ENCODE data around the gene LRRC59. TPM values are rescaled to one million over a fixed set of nuclear protein-coding genes. Genes with fewer than 3 reads are reported as not detected.
A peak's percentile ranks its signal among the peaks of the same experiment; 100 is the strongest.
"Not testable (repeated sequence)": the region's sequence is repeated elsewhere in the genome, so short reads cannot be mapped to it uniquely, and the experiment has no call there.

Gene LRRC59
- total RNA-seq, 1 donor from 2014 or later, result 33.6 TPM

DNA sequence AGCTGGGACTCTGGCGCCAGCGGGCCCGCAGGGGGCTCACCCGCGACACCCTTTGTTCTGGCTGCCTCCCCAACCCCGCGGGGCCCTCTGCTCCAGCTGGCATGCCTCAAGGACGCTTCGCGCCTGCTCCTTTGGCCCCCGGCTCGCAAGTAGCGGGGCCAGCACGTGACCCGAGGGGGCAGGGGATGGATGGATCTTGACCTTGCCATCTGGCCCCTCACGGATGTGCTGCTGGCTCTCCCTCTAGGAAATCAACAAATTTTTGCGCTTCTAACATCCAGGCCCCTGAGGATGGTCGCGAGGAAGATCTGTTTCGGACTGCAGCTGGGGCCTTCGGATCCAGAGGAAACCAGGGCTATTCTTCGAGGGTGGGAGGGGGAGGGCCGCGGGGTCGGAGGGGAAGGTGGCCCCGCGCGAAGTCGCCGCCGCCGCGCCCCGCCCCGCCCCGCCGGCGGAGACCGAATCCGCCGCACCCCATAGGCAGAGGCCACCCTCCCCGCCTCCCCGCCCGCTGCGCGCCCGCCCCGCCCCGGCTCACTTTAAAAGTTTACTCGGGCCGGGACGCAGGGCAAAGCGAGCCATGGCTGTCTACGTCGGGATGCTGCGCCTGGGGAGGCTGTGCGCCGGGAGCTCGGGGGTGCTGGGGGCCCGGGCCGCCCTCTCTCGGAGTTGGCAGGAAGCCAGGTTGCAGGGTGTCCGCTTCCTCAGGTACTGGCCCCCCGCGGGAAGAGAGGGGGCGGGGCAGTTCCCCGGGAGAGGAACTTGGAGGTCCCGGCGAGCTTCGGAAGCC lies 28.6 kb upstream of the LRRC59 start, which contains the start of gene ACSF2:
Gene ACSF2 (plus strand): TSS at position 537 of the 790 bp plus-strand sequence. CDS start 44 bp downstream, at position 581.
- intact Hi-C loops (cut with DNase I), result no loop called here
- ATAC-seq (peak; percentile 80), DNase-seq (ENCODE audit: low spot score) (peak; percentile 84)

DNA sequence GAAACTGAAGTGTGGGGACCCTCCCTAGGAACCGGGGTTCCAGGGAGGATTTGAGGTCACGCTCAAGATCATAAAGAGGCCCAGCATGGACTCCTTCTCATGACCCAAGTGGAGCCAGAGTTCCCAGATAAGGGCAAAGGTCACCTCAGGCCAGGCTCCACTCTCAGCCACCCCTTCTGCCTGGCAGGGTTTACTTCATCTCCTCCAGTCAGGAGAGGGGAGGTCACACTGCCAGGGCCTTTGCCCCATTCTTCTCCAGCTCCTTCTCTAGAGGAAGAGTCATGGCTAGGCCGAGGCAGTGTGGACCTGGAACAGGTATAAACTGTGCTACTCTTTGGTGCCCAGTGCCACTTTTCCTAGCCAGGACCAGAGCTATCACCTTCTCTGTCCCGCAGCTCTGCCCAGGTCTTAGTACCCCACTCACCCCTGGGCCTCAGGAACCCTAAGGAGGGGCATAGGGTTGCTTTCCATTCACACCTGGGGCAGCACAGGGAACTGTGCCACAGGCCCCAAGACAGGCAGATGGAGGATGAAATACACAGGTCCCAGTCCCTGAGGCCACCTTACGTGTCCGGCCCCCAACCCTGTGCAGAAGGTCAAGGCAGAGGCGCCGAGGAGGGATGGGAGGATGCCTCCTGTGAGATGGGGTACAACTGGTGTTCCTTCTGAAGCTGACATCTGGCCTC lies 27.8 kb upstream of the LRRC59 start:
- intact Hi-C loops (cut with DNase I), result no loop called here
- ATAC-seq (no peak), DNase-seq (ENCODE audit: low spot score) (no peak)

DNA sequence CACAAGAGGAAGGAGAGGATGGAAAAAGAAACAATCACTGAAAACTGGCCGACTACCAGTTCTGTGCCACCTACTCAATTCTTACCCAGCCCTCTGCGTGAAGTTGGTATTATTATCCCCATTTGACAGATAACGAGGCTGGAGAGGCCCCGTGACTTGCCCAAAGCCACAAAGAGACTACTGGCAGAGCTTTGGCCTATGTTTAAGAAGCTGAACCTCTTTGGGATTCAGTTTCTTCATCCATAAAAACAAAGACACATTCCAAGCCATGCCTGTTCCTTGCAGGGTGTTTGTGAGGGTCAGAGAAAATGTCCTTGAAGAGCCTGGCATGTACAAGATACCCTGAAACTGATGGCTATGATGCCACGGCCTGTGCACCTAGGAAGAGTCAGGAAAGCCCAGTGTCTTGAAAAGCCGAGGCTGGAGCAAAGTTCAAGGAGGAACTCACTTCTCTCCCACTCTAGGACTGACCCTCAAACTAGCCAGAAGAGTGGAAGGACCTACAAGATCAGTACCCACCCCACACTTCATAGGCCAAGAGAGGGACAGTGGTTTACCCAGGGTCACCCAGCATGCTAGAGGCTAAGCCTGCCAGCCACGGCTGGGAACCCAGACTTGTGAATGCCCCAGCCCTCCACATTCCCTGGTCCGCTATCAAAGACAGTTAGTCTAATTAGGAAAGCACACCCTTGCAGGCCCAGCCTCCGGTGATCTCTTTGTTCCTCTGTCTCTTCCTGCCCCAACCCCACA lies 27.1 kb upstream of the LRRC59 start:
- DNase-seq (ENCODE audit: low spot score) (no peak), ATAC-seq (no peak)
- intact Hi-C loops (cut with DNase I), result no loop called here

DNA sequence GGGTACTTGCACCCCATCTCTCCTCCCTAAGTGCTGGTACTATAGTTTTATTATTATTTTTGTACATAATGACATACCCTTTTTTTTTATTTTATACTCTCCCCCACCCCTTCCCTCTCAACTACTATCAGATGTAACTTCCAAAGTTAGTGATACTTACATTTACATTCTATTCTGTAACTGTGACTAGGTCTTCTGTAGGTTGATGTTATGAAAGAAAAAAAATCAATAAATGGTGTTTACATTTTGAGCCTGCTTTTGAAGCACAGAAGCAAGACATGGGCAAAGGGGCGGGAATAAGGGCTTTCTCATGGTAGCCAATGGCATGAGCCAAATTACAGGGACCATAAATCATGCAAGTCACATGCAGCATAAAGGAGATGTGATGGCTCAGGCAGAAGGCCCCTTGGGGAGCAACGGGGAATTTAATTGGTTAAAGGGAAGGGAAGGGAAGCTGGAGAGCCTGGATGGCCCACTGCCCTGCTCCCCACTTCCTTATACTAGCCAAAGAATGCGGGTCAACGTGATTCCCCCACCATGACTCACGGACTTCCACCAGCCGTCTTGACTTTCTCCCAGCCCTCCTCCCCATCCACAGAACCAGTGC lies 26.3 kb upstream of the LRRC59 start:
- ATAC-seq (no peak), DNase-seq (ENCODE audit: low spot score) (no peak)
- intact Hi-C loops (cut with DNase I), result no loop called here

DNA sequence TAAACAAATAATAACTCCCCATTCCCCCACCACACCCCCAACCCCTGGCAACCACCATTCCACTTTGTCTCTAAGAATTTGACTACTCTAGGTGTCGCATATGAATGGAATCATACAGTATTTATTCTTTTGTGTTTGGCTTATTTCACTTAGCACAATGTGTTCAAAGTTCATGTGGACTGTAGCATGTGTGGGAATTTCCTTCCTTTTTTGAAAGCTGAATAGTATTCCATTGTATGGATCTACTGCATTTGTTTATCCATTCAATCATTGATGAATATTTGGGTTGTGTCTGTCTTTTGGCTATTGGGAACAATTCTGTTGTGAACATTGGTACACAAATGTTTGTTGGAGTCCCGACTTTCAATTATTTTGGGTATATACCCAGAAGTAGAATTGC lies 25.4 kb upstream of the LRRC59 start:
- DNase-seq (ENCODE audit: low spot score), result no peak
- no peak for ATAC-seq
- intact Hi-C loops (cut with DNase I), result no loop called here

DNA sequence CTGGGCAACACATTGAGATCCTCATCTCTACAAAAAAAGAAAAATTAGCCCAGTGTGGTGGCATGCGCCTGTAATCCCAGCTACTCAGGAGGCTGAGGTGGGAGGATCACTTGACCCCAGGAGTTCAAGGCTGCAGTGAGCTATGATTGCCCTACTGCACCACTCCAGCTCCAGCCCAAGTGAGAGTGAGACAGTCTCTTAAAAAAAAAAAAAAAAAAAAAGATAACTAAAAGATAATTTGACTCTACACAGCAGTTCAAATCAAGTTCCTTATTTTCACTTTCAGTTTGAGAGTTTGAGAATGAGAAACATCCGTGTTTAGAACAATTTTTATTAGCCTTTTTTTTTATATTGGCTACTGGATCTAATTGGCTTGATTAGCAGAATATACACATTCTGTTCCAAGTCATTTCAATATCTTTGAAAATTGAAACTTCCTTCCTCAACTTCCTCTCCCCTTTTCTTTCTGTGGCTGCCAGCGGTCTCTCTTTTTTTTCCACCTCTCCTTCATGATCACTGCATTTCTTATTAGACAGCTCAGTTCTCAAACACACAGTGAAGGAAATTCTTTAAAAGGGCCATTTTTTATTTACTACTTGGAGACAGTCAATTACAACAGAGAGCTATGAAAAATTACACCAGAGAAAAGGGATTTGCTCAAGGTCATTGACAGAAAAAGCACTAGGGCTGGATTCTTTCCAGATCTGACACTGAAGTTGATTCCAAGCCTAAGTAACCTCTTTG lies 24.2 kb upstream of the LRRC59 start:
- intact Hi-C loops (cut with DNase I), result no loop called here
- ATAC-seq, result peak; percentile 43
- no peak for DNase-seq (ENCODE audit: low spot score)

DNA sequence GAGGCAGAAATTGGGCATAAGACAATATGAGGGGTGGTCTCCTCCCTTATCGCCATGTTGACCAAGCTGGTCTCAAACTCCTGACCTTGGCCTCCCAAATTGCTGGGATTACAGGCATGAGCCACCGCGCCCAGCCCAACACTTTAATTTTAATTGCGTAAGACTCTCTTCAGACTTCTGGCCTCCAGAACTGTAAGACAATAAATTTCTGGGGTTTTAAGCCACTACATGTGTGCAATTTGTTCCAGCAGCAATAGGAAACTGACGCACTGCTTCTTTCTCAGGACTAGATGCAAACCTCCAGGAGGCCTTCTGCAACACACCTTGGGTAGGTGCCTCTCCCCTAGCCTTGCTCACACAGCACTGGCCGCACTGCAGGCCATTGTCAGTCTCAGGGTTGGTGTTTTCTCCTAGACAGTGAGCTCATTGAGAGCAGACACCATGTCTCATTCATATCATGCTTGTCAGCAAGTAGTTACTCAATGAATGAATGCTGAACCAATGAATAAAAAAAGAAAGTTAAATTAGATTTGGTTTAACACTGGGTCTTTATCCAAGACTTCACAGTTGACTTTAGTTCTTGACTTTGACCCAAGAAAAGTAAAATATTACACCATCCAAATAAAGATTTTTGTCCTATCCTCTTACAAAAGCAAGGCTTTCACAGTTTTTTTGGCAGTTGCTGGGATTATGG lies 23.2 kb upstream of the LRRC59 start:
- intact Hi-C loops (cut with DNase I), result no loop called here
- DNase-seq (ENCODE audit: low spot score) (no peak), ATAC-seq (peak; percentile 75)

DNA sequence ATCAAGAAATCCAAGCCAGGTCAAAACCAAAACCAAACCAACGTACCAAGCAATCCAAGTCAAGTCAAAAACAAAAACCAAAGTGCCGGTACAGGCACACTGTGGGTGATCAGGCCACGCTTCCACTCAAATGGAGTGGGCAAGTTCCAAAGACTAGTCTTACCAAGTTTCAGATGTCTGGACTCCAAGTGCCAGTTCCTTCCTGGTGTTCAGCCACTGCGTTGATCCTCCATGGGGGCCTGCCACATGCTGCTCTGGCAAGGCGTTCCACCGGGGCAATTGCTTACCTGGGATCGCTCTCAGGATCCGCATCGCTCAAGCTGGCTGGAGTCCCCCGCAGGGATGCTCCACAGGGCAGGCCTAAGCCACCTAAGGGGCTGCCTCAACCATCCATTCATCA lies 22.3 kb upstream of the LRRC59 start:
- ATAC-seq; DNase-seq (ENCODE audit: low spot score); intact Hi-C loops (cut with DNase I): not testable (repeated sequence)

DNA sequence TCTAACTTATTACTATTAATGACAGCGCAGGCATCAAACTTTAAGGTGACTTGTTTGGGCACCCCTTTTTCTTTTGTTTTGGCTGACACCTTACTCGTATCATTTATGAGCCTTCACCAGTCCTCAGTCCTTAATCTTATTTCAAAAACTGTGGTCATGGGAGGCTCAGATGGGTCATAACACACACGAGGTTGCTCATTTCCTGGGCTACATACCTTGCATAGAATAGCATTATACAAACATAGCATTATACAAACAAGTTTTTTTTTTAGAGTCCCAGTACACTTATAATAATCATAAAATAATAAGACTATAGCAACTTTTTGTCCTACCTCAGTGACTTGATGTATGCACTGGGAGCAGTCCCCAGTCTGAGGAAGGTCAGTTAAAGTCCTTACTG lies 17.5 kb upstream of the LRRC59 start:
- intact Hi-C loops (cut with DNase I), result no loop called here
- ATAC-seq, result no peak
- DNase-seq (ENCODE audit: low spot score), result no peak

DNA sequence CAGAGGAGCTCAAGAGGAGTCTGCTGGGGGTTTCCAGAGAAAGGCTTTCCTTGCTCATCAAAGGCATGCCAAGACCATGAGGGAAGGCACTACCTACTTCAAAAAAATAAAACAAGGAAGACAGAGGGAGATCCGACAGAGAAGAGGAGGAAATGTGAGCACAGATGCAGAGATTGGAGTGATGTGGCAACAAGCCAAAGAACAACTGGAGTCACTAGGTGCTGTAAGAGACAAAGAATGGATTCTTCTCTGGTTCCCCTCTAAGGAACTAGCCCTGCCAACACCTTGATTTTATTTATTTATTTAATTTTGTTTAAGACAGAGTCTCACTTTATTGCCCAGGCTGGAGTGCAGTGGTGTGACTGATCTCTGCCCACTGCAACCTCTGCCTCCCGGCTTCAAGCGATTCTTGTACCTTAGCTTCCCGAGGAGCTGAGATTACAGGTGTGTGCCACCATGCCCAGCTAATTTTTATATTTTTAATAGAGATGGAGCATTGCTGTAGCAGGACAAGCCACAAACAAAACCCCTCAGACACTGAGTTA lies 14.9 kb upstream of the LRRC59 start:
- ATAC-seq (no peak), DNase-seq (ENCODE audit: low spot score) (no peak)
- intact Hi-C loops (cut with DNase I), result no loop called here

DNA sequence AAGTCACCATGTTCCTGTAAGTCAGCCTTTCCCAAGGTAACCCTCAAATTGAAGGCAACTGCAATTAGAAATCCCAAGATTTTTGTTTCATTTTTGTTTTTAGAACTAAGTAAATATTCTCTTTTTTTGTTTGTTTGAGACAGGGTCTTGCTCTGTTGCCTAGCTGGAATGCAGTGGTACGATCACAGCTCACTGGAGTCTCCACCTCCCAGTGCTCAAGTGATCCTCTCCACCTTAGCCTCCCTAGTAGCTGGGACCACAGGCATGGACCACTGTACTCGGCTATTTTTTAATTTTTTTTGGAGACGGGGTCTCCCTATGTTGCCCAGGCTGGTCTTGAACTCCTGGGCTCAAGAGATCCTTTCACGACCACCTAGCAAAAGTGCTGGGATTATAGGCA lies 10.6 kb upstream of the LRRC59 start:
- no peak for ATAC-seq
- DNase-seq (ENCODE audit: low spot score), result no peak
- intact Hi-C loops (cut with DNase I), result no loop called here

DNA sequence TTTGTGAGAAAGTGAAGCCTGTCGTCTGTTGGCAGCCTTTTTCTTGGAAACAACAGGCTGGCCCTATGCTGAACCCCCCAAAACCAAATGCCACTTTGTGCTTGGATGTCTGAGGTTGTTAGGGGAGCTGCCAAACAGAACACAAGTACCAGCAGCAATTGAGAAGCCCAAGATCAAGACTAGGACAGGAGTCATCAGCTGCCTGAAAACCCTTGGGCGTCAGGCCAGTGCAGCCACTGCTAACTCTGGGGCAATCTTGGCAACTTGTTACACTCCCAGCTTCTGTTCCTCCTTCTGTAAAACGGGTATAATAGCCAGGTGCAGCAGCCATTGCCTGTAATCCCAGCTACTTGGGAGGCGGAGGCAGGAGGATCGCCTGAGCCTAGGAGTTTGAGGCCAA lies 9.3 kb upstream of the LRRC59 start:
- ATAC-seq, result no peak
- DNase-seq (ENCODE audit: low spot score), result no peak
- intact Hi-C loops (cut with DNase I), result no loop called here

DNA sequence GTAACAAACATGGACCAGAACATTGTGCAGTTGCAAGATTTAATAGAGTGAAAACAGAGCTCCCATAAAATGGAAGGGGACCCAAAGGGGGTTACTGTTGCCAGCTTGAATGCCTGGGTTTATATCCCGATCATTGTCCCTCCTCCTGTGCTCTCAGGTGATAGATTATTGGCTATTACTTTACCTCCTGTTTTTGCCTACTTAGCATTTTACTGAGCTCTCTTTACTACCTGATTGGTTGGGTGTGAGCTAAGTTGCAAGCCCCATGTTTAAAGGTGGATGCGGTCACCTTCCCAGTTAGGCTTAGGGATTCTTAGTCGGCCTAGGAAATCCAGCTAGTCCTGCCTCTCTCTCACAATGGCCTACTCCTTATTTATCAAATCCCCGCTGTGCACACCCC lies 8.0 kb upstream of the LRRC59 start:
- DNase-seq (ENCODE audit: low spot score); intact Hi-C loops (cut with DNase I); ATAC-seq: not testable (repeated sequence)

DNA sequence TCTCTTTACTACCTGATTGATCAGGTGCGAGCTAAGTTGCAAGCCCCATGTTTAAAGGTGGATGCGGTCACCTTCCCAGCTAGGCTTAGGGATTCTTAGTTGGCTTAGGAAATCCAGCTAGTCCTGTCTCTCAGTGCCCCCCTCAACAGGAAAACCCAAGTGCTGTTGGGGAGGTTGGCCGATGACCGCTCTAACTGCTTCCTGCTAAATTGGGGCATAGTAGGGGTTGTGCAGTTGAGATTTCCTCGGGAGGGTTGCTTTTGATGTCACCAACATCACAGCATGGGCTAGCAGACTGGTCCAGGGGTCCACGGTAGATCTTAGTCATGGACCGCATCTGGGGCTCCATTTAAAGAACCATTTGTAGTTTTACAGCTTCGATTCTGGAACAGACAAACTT lies 2.3 kb upstream of the LRRC59 start:
- DNase-seq (ENCODE audit: low spot score); ATAC-seq; intact Hi-C loops (cut with DNase I): not testable (repeated sequence)

DNA sequence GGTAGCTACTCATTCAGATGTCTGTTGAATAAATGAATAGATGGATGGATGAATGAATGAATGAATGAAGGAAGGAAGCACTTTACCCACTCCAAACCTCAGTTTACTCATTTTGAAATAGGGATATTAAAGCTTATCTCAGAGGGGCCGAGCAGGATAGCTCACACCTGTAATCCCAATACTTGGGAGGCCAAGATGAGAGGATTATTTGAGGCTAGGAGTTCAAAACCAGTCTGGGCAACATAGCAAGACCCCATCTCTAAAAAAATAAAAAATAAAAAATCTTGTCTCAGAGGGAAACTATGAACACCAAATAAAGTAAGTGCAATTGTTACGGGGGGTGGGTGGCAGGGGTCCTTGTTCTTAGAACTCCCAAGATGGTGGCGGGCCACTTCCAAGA lies 1.3 kb upstream of the LRRC59 start:
- not testable (repeated sequence) for ATAC-seq

DNA sequence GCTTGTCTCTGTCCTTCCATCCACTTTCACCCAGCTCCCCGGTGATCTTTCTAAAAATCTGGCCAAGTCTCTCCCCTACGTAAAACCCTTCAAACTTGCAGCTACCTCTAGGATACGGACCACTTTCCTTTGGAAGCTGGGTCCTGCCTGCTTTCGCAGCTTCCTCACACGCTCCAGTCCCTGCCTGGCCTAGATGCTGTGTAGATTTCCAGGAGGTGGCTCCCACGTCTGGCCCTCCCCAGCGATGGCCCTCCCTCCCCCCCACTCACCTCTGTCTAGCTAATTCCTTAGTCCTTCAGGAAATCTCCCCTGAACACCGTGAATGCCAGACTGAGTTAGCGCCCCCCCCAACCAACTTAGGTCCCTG lies 579 bp upstream of the LRRC59 start:
- ATAC-seq, result peak; percentile 4
- no peak for DNase-seq (ENCODE audit: low spot score)
- intact Hi-C loops (cut with DNase I), result no loop called here

More for the DNA sequence above, 1.3 kb upstream of the LRRC59 start:
- DNase-seq (ENCODE audit: low spot score); intact Hi-C loops (cut with DNase I): not testable (repeated sequence)

DNA sequence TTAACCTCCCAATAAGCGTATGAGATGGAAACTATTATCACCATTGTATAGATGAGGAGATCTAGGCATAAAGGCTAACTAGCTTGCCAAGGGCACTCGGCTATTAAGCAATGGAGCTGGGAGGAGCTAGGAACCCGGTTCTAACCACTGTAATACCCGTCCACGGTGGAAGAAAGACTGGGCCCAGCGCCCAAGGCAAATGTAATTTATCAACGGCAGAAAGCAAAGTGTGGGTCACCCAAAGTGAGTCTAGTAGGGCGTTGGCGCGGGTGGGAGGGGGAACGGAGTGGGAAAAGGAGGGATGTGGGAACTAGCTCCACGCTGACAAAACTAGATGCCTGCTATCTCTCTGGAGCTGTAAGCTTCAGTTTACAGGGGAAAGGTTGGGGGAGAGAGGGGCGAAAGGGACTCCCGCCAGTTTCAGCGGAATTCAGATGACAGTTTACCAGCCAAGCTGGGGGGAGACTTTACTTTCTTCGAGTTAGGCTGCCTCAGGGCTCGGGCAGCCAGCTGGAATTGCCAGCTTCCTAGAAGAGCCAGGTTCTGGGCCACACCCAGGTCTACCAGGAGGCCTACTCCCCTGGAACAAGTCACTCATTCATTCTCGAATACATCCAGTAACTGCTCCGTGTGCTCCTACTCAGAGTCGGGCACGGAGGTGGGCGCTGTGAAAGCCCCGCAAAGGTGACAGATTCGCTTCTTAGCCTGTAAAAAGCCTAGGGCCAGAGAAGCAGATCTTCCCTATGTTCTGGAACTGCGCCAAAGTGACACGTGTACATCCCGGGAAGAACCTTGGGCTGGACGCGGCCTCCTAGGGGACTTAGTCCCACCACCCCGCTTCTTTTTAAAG lies 837 bp downstream of the LRRC59 start:
- DNase-seq (ENCODE audit: low spot score) (no peak), ATAC-seq (peak; percentile 47)
- intact Hi-C loops (cut with DNase I), result no loop called here

All from sciatic nerve (tissue), 2 donors.